ENCODE measurements around the gene FFAR3.

DNA sequence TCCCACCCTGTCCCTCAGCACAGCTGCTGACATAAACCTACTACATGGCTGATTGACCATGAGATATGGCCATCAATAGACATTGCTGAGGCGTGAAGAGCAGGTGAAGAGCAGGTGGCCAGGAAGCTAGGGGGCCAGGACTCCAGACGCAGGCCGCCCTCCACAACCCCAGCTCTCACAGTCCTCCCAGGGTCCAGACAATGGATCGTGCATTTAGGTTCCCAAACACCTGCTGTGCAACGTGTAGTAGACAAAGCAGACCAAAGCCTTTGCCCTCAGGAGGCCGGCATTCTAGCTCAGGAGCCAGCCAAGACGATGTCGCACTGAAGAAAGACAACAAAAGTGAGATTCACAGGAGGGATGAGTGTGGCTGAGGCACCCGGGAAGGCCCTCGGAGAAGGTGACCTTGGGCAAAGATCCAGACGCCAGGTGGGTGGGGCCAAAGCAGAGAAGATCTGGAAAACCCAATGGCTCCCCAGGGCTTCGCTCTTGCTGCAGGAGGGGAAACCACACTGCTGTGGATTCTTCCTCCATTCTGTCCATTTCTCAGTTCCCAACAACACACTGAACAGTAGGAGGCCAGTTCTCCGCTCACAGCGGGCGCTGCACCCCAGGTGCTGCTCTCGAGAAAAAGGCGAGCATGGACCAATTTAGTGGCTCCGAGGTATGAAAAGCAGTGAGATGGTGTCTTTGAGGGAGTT is 9.2 kb upstream of the FFAR3 start:
- TF ChIP-seq CTCF (IDR thresholded peaks at IDR 0.05), result no peak
- TF ChIP-seq POLR2A (IDR thresholded peaks at IDR 0.05), result no peak
